NCI-H526 treated with DMSO at 0.1 percent for 48 hours (cell line): ENCODE measurements around the gene ITPKB.
"Not testable (repeated sequence)": the region's sequence is repeated elsewhere in the genome, so short reads cannot be mapped to it uniquely, and the experiment has no call there.

Source experiments
- DNase-seq: peaks from one replicate; lab custom pipeline; 2025; lab: John Stamatoyannopoulos, UW

Gene ITPKB

GRCh38 chr1:226730836-226731235 is 8.2 kb downstream of the ITPKB start:
- no peak for DNase-seq

GRCh38 chr1:226730071-226730470 is 9.0 kb downstream of the ITPKB start:
- no peak for DNase-seq

- no peak for DNase-seq
These were observed 10.6 kb downstream of the ITPKB start for GRCh38 chr1:226728448-226728847.

GRCh38 chr1:226725897-226726267 is 13.2 kb downstream of the ITPKB start:
- no peak for DNase-seq

- DNase-seq, result peak; percentile 23
These were observed 15.2 kb downstream of the ITPKB start for GRCh38 chr1:226723657-226724532.

GRCh38 chr1:226722901-226723656 is 16.0 kb downstream of the ITPKB start:
- DNase-seq, result no peak

GRCh38 chr1:226722240-226722900 is 16.7 kb downstream of the ITPKB start:
- DNase-seq, result peak; percentile 27

GRCh38 chr1:226720574-226720973 is 18.5 kb downstream of the ITPKB start:
- not testable (repeated sequence) for DNase-seq

GRCh38 chr1:226719596-226720387 is 19.3 kb downstream of the ITPKB start:
- no peak for DNase-seq

GRCh38 chr1:226717256-226717909 is 21.7 kb downstream of the ITPKB start:
- DNase-seq, result no peak

- DNase-seq, result no peak
These were observed 22.5 kb downstream of the ITPKB start for GRCh38 chr1:226716577-226716976.

- DNase-seq, result no peak
These were observed 24.9 kb downstream of the ITPKB start for GRCh38 chr1:226714148-226714547.

- no peak for DNase-seq
These were observed 26.2 kb downstream of the ITPKB start for GRCh38 chr1:226712742-226713419.

GRCh38 chr1:226711976-226712741 is 26.9 kb downstream of the ITPKB start:
- no peak for DNase-seq

- no peak for DNase-seq
These were observed 28.6 kb downstream of the ITPKB start for GRCh38 chr1:226710501-226710900.

- DNase-seq, result no peak
These were observed 29.1 kb downstream of the ITPKB start for GRCh38 chr1:226709953-226710352.

- no peak for DNase-seq
These were observed 30.1 kb downstream of the ITPKB start for GRCh38 chr1:226708967-226709396.

- no peak for DNase-seq
These were observed 30.7 kb downstream of the ITPKB start for GRCh38 chr1:226708342-226708780.

GRCh38 chr1:226706684-226707083 is 32.4 kb downstream of the ITPKB start:
- no peak for DNase-seq
